ENCODE data around the gene NUPR1.
"Not testable (repeated sequence)": the region's sequence is repeated elsewhere in the genome, so short reads cannot be mapped to it uniquely, and the experiment has no call there.

Gene NUPR1

GRCh38 chr16:28497386-28497785, 41.4 kb downstream of the NUPR1 start:
- no peak for DNase-seq

- no peak for DNase-seq
These were observed 41.9 kb downstream of the NUPR1 start for GRCh38 chr16:28496844-28497243.

GRCh38 chr16:28495795-28496749, 42.7 kb downstream of the NUPR1 start:
- DNase-seq, result no peak

DNA sequence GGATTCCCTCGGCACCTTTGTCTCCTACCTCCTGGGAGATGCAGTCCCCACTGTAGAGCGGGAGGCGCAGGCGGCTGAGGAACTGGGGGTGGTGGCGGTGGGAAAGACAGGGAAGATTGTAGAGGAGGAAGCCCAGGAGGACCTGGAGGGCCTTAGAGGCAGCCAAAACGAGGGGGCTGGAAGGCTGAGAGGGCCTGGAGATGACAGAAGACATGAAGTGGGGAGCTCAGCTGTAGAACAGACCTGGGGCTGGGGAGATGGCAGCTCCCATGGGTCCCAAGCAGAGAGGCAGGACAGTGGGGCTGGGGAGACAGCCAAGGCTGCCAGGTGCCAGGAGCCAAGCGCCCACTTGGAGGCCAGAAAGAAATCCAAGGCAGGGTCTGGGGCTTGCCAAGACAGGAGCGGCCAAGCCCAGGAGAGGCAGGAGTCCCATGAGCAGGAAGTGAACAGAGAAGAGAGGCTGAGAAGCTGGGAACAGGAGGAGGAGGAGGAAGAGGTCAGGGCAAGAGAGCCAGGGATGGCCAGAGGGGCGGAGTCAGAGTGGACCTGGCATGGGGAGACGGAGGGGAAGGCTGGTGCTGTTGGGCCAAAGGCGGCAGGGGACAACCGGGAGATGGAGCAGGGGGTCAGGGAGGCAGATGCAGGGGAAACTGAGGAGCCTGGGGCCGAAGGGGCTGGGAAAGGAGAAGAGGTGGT, 43.5 kb downstream of the NUPR1 start:
- no peak for DNase-seq

GRCh38 chr16:28494121-28494851, 44.5 kb downstream of the NUPR1 start, which contains the start of gene APOBR:
APOBR (plus strand) TSS chr16:28494643; CDS start chr16:28494682, 39 bp downstream.
- peak; percentile 88 for DNase-seq

DNA sequence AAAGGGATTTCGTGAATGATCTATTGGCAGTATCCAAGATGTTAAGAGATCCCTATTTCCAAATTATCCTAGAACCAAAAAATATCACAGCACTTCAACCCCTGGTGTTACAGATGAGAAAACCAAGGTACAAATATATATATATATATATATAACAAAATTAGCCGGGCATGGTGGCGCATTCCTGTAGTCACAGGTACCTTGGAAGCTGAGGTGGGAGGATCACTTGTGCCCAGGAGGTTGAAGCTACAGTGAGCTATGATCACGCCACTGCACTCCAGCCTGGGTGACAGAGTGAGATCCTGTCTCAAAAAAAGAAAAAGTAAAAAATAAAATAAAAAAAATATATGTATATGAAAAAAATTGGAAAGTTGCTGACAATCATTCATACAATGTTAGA, 46.3 kb downstream of the NUPR1 start:
- DNase-seq, result no peak

- peak; percentile 88 for DNase-seq
These were observed 46.8 kb downstream of the NUPR1 start, which contains the start of gene CLN3 for GRCh38 chr16:28491970-28492474. CLN3 (minus strand) TSS chr16:28492074; CDS start chr16:28491759, 315 bp downstream.

DNA sequence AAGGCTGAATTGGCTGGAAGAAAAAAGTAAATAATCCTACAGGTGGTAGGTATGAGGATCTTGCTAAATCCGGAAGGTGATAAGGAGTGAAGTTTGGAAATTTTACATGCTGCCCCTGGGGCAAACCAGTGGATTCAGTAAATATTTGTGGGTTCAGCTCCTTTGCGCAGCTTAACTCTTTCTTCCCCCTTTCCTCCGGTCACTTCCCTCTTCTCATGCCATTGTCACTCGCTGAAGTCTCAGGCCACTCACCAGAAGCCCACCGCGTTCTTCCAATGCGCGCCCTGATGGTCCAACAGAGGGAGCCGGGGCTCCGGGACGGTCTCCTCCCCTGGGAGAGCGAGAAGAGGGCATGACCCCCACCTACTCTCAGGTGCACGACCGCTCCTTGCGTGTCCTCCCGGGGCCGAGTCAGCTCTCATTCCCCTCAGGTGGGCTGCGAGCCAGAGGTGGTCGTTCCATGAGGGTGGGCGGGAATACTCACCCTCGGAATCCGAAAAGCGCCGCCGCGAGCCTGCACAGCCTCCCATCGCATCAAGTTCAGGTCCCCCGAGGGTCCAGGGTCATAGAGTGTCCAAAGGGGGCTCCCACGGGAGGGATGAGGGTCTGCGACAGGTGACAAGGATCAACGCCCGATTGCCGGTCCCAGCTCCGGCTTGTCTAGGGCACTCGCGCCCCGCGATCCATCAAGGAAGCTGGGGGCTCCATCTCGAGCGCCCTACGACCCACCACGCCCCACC, 47.4 kb downstream of the NUPR1 start:
- peak; percentile 18 for DNase-seq

DNA sequence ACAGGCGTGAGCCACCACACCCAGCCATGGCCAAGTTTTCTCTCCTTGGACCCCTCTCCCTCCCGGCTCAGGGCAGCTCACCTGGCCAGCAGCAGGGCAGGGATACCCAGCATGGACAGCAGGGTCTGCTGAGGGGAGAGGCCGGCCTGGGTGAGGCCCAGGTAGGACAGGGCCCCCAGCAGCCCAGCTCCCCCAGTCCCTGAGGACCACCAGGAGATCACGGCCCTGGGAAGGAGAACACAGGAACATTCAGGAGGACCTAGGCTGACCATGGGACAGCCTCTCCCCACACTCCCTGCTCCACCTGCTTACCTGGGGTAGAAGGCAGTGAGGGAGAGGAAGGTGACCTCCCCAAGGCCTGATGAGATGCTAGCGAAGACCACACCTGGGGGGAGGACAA, 52.5 kb downstream of the NUPR1 start:
- no peak for DNase-seq

- not testable (repeated sequence) for DNase-seq
These were observed 55.4 kb downstream of the NUPR1 start for GRCh38 chr16:28483361-28483760.

All from activated naive CD4-positive, alpha-beta T cell treated with Interleukin-2 at 50 U/mL for 16 hours (primary cell).